Measurements from ENCODE around the gene MSH5. TPM values are rescaled to one million over a fixed set of nuclear protein-coding genes. Genes with fewer than 3 reads are reported as not detected.

The MSH5 gene
- total and polyA plus RNA-seq, 2 of the 13 experiments (the other 11 are each of a cell fraction or from before 2014, with no cell fraction given) = 10.2 to 38.7 TPM

DNA sequence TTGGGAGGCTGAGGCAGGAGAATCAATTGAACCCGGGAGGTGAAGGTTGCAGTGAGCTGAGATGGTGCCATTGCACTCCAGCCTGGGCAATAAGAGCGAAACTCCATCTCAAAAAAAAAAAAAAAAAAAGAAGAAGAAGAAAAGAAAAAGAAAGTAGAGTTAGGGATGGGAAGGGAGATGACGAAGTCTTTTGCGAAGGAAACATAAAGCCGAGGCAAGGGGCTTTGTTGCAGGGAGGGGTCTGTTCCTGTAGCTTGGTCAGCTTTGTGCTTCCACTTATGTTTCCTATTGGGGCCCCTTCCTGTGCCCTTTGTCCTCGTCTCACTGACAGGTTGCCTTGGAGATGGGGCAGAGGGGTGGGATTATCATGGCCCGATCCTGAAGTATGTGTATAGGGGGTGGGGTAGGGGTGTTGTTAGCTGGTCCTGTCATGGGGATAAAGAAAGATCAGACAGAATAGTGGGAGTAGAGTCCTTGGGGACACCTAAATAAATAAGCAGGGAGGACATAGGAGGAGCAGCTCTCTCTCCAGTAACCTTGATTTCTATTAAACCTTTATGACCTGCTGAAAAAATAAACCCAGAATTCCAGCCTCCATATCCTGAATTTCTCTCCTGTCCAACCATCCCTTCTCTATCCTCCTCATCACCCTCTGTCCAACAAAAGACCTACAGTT lies 2.4 kb upstream of the MSH5 start (continued):
- TF ChIP-seq, protein P1, sequence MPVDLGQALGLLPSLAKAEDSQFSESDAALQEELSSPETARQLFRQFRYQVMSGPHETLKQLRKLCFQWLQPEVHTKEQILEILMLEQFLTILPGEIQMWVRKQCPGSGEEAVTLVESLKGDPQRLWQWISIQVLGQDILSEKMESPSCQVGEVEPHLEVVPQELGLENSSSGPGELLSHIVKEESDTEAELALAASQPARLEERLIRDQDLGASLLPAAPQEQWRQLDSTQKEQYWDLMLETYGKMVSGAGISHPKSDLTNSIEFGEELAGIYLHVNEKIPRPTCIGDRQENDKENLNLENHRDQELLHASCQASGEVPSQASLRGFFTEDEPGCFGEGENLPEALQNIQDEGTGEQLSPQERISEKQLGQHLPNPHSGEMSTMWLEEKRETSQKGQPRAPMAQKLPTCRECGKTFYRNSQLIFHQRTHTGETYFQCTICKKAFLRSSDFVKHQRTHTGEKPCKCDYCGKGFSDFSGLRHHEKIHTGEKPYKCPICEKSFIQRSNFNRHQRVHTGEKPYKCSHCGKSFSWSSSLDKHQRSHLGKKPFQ (CRISPR knock-in tag; IDR thresholded peaks at IDR 0.05; ENCODE audit: insufficient replicate concordance) = no peak
- no peak for TF ChIP-seq YY1 (IDR thresholded peaks at IDR 0.05; ENCODE audit: insufficient read depth, insufficient replicate concordance, low read depth, low read length)
- TF ChIP-seq TOPORS (CRISPR knock-in tag; IDR thresholded peaks at IDR 0.05) = no peak
- no peak for TF ChIP-seq FOSL1 (CRISPR knock-in tag; IDR thresholded peaks at IDR 0.05; ENCODE audit: borderline replicate concordance)
- TF ChIP-seq ZBTB7A (CRISPR knock-in tag; IDR thresholded peaks at IDR 0.05) = no peak; the same call in 1 of the 2 replicates
- TF ChIP-seq, protein P2, sequence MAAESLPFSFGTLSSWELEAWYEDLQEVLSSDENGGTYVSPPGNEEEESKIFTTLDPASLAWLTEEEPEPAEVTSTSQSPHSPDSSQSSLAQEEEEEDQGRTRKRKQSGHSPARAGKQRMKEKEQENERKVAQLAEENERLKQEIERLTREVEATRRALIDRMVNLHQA (CRISPR knock-in tag; IDR thresholded peaks at IDR 0.05) = no peak
- peak; percentile 25 for TF ChIP-seq ZNF781 (CRISPR knock-in tag; IDR thresholded peaks at IDR 0.05; ENCODE audit: borderline replicate concordance, not compliant biosample characterization)
- no peak for TF ChIP-seq ZNF292 (CRISPR knock-in tag; IDR thresholded peaks at IDR 0.05; ENCODE audit: borderline replicate concordance, low read depth)
- TF ChIP-seq ZNF224 (CRISPR knock-in tag; IDR thresholded peaks at IDR 0.05) = no peak
- TF ChIP-seq, protein P3, sequence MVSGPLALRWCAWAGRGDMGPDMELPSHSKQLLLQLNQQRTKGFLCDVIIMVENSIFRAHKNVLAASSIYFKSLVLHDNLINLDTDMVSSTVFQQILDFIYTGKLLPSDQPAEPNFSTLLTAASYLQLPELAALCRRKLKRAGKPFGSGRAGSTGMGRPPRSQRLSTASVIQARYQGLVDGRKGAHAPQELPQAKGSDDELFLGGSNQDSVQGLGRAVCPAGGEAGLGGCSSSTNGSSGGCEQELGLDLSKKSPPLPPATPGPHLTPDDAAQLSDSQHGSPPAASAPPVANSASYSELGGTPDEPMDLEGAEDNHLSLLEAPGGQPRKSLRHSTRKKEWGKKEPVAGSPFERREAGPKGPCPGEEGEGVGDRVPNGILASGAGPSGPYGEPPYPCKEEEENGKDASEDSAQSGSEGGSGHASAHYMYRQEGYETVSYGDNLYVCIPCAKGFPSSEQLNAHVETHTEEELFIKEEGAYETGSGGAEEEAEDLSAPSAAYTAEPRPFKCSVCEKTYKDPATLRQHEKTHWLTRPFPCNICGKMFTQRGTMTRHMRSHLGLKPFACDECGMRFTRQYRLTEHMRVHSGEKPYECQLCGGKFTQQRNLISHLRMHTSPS (CRISPR knock-in tag; IDR thresholded peaks at IDR 0.05; ENCODE audit: low read depth) = no peak
- TF ChIP-seq, protein P4, sequence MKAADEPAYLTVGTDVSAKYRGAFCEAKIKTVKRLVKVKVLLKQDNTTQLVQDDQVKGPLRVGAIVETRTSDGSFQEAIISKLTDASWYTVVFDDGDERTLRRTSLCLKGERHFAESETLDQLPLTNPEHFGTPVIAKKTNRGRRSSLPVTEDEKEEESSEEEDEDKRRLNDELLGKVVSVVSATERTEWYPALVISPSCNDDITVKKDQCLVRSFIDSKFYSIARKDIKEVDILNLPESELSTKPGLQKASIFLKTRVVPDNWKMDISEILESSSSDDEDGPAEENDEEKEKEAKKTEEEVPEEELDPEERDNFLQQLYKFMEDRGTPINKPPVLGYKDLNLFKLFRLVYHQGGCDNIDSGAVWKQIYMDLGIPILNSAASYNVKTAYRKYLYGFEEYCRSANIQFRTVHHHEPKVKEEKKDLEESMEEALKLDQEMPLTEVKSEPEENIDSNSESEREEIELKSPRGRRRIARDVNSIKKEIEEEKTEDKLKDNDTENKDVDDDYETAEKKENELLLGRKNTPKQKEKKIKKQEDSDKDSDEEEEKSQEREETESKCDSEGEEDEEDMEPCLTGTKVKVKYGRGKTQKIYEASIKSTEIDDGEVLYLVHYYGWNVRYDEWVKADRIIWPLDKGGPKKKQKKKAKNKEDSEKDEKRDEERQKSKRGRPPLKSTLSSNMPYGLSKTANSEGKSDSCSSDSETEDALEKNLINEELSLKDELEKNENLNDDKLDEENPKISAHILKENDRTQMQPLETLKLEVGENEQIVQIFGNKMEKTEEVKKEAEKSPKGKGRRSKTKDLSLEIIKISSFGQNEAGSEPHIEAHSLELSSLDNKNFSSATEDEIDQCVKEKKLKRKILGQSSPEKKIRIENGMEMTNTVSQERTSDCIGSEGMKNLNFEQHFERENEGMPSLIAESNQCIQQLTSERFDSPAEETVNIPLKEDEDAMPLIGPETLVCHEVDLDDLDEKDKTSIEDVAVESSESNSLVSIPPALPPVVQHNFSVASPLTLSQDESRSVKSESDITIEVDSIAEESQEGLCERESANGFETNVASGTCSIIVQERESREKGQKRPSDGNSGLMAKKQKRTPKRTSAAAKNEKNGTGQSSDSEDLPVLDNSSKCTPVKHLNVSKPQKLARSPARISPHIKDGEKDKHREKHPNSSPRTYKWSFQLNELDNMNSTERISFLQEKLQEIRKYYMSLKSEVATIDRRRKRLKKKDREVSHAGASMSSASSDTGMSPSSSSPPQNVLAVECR (CRISPR knock-in tag; IDR thresholded peaks at IDR 0.05; ENCODE audit: borderline replicate concordance) = peak; percentile 53; the same call in 1 of the 2 replicates
- TF ChIP-seq ZNF775 (CRISPR knock-in tag; IDR thresholded peaks at IDR 0.05; ENCODE audit: borderline replicate concordance) = no peak
- peak; percentile 49 for TF ChIP-seq HDAC1 (CRISPR knock-in tag; IDR thresholded peaks at IDR 0.05)
- TF ChIP-seq ZNF607 (CRISPR knock-in tag; IDR thresholded peaks at IDR 0.05; ENCODE audit: borderline replicate concordance) = no peak
- TF ChIP-seq, protein P5, sequence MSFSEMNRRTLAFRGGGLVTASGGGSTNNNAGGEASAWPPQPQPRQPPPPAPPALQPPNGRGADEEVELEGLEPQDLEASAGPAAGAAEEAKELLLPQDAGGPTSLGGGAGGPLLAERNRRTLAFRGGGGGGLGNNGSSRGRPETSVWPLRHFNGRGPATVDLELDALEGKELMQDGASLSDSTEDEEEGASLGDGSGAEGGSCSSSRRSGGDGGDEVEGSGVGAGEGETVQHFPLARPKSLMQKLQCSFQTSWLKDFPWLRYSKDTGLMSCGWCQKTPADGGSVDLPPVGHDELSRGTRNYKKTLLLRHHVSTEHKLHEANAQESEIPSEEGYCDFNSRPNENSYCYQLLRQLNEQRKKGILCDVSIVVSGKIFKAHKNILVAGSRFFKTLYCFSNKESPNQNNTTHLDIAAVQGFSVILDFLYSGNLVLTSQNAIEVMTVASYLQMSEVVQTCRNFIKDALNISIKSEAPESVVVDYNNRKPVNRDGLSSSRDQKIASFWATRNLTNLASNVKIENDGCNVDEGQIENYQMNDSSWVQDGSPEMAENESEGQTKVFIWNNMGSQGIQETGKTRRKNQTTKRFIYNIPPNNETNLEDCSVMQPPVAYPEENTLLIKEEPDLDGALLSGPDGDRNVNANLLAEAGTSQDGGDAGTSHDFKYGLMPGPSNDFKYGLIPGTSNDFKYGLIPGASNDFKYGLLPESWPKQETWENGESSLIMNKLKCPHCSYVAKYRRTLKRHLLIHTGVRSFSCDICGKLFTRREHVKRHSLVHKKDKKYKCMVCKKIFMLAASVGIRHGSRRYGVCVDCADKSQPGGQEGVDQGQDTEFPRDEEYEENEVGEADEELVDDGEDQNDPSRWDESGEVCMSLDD (CRISPR knock-in tag; IDR thresholded peaks at IDR 0.05; ENCODE audit: borderline replicate concordance) = peak; percentile 87
- TF ChIP-seq ZNF550 (CRISPR knock-in tag; IDR thresholded peaks at IDR 0.05; ENCODE audit: borderline replicate concordance) = no peak
- TF ChIP-seq ZNF205 (CRISPR knock-in tag; IDR thresholded peaks at IDR 0.05) = no peak; the same call in 1 of the 2 replicates

Measured in HepG2 (cell line).